Measurements from ENCODE around the gene PI16.

DNA sequence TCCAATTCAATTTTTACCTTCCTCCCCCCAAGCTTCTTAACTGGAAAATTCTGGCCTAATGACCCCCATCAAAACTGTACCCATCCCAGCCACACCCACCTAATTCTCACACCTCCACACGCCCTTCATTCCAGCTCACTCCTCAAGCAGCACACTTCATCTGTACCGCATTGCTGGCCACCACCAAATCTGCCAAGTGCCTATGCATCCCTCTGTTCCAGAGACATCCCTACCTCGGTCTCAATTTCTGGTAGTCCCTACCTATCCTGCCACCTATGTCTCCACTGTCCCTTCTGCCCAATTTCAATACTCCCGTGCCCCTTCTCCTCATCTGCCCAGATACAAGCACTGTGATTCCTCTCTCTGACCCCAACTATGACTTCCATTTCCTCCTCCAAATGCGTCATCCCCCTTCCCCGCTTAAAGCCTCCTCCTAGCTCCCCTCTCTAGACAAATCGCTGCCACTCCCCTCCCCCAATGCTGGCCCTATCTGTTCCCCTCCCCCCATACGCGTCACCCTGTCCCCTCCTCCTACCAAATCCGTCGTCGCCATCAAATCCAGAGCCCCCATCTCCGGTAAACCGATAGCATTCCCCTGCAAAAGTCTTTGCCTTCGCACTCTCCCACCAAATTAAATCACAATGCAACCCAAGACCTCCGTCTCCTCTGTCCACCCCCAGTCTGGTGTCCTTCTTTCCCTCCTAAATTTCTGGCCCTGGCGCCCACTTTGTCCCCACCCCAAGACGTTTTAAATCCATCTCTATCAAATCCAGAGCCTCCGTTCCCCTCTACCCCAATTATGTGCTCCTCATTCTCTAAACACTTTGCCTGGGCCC is 30.3 kb downstream of the PI16 start:
- no peak for TF ChIP-seq CTCF (conservative IDR thresholded peaks at IDR 0.05; ENCODE audit: low read length)
- TF ChIP-seq EZH2phosphoT487 (IDR thresholded peaks at IDR 0.05; ENCODE audit: borderline replicate concordance, low read depth, low read length) = no peak

Data from OCI-LY7 (cell line).